Mononuclear cell (primary cell): Measurements from ENCODE around the gene VGLL4. TPM values are rescaled to one million over a fixed set of nuclear protein-coding genes. Genes with fewer than 3 reads are reported as not detected.

Source experiments
- H3K27me3 ChIP-seq: 2 replicates; pipeline ENCODE4 v1.6.0; 2011; ENCODE audit warnings: low read length, control low read depth; ENCODE audit not compliant: insufficient read depth
- H3K4me1 ChIP-seq: 2 replicates; pipeline ENCODE4 v1.5.1; 2011; ENCODE audit warnings: mild to moderate bottlenecking, low read length, control low read depth; ENCODE audit not compliant: insufficient read depth
- H3K4me3 ChIP-seq: 2 replicates; pipeline ENCODE4 v1.5.1; 2011; ENCODE audit warnings: mild to moderate bottlenecking, low read length, moderate library complexity
- H3K9me3 ChIP-seq: 2 replicates; pipeline ENCODE4 v1.5.1; 2011; ENCODE audit warnings: low read depth, mild to moderate bottlenecking, control low read depth, low read length
- total RNA-seq: library from RNA; depleted of rRNA; stranded (reverse); fragments of >200 nt; gene quantifications from one replicate; pipeline ENCODE4 v1.2.3, GENCODE V29; 2012

The VGLL4 gene
- total RNA-seq, 1 donor: 20.5 TPM

GRCh38 chr3:11640009-11640673 lies 3.6 kb downstream of the VGLL4 start:
- no peaks in the 10 kb centered on the region for H3K9me3 ChIP-seq
- H3K27me3 ChIP-seq: no peaks in the 10 kb centered on the region
- H3K4me3 ChIP-seq: no peak overlapping the region
- peaks cover 34% of the 10 kb centered on the region for H3K4me1 ChIP-seq

GRCh38 chr3:11638495-11639358 lies 5.0 kb downstream of the VGLL4 start:
- H3K4me3 ChIP-seq: no peak overlapping the region
- H3K9me3 ChIP-seq: no peaks in the 10 kb centered on the region
- peaks cover 44% of the 10 kb centered on the region for H3K4me1 ChIP-seq
- H3K27me3 ChIP-seq: no peaks in the 10 kb centered on the region

DNA sequence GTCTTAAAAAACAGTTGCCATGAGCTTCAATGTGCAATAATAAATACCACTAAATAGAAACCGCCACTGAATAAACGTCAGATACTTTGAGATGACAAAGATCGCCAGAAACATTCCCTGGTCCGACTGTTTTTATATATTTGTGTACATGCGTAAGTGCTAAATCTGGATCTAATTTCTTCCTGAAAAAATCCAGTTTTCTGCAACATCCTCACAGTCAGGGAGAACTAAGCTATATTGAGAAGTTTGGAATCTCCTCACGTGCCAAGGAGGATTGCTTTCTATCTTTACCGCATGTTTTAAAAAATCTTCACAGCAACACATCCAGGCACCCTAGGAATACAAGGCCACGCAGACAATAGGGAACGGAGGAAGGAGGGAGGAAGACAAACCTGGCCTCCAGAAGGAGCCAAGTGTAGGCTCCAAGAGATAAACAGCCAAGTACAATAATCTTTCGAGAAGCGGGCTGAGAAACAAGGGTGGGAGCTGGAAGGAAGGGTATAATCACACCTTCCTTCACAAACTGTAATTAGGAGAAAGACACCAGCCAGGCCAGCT lies 5.7 kb downstream of the VGLL4 start:
- Histone ChIP-seq H3K9me3 (no peaks in the 10 kb centered on the region), H3K27me3 (no peaks in the 10 kb centered on the region), H3K4me3 (no peak overlapping the region), H3K4me1 (peaks cover 46% of the 10 kb centered on the region)

- Histone ChIP-seq H3K4me1 (peaks cover 43% of the 10 kb centered on the region), H3K4me3 (no peak overlapping the region), H3K9me3 (no peaks in the 10 kb centered on the region), H3K27me3 (no peaks in the 10 kb centered on the region)
These were observed 7.3 kb downstream of the VGLL4 start for GRCh38 chr3:11636394-11636770.

- peaks cover 37% of the 10 kb centered on the region for H3K4me1 ChIP-seq
These were observed 7.9 kb downstream of the VGLL4 start for GRCh38 chr3:11635680-11636393.

DNA sequence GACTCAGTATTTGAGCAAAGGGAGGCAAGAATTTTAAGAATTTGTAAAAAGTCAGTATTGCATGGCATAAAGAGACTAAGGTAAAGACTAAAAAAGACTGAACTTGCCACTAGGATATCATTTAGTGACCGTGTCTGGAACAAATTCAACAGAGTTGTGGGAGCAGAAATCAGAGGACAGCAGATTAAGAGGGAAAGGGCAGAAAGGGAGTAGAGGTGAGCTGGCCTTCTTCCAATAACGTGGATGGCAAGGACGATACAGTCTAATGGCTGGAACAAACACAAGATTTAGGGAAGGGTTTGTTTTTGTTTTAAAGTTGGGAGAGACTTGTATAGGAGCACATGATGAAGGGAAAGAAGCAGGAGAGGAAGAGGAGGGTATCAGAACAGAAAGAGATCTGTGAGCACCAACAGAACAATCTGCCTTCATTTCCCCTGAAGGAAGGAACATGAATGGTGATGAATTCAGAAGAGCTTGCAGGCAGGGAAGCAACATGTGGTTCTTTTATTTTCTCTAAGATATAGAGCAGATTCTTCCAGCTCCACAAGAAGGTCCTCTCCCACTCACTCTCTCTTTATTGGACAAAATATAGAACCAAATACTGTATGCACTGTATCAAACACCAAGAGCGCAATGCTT lies 8.6 kb downstream of the VGLL4 start:
- Histone ChIP-seq H3K4me1 (peaks cover 30% of the 10 kb centered on the region), H3K9me3 (no peaks in the 10 kb centered on the region), H3K4me3 (no peak overlapping the region), H3K27me3 (no peaks in the 10 kb centered on the region)

More at GRCh38 chr3:11635680-11636393, 7.9 kb downstream of the VGLL4 start:
- H3K4me3 ChIP-seq: no peak overlapping the region
- H3K9me3 ChIP-seq: no peaks in the 10 kb centered on the region
- H3K27me3 ChIP-seq: no peaks in the 10 kb centered on the region

GRCh38 chr3:11634081-11634635 lies 9.6 kb downstream of the VGLL4 start:
- H3K27me3 ChIP-seq: no peaks in the 10 kb centered on the region
- no peaks in the 10 kb centered on the region for H3K9me3 ChIP-seq
- H3K4me1 ChIP-seq: peaks cover 24% of the 10 kb centered on the region
- H3K4me3 ChIP-seq: no peak overlapping the region

GRCh38 chr3:11632966-11633365 lies 10.7 kb downstream of the VGLL4 start:
- H3K9me3 ChIP-seq: no peaks in the 10 kb centered on the region
- H3K4me1 ChIP-seq: peaks cover 17% of the 10 kb centered on the region
- H3K27me3 ChIP-seq: no peaks in the 10 kb centered on the region
- H3K4me3 ChIP-seq: no peak overlapping the region

GRCh38 chr3:11632564-11632963 lies 11.2 kb downstream of the VGLL4 start:
- H3K4me3 ChIP-seq: no peak overlapping the region
- peaks cover 17% of the 10 kb centered on the region for H3K4me1 ChIP-seq
- no peaks in the 10 kb centered on the region for H3K27me3 ChIP-seq
- no peaks in the 10 kb centered on the region for H3K9me3 ChIP-seq

- Histone ChIP-seq H3K4me3 (no peak overlapping the region), H3K9me3 (no peaks in the 10 kb centered on the region), H3K4me1 (peaks cover 17% of the 10 kb centered on the region), H3K27me3 (no peaks in the 10 kb centered on the region)
These were observed 11.9 kb downstream of the VGLL4 start for GRCh38 chr3:11631820-11632219.

GRCh38 chr3:11629716-11630115 lies 14.0 kb downstream of the VGLL4 start:
- Histone ChIP-seq H3K4me3 (no peak overlapping the region), H3K4me1 (peaks cover 25% of the 10 kb centered on the region), H3K9me3 (no peaks in the 10 kb centered on the region), H3K27me3 (no peaks in the 10 kb centered on the region)

GRCh38 chr3:11627612-11628011 lies 16.1 kb downstream of the VGLL4 start:
- no peaks in the 10 kb centered on the region for H3K27me3 ChIP-seq
- peaks cover 25% of the 10 kb centered on the region for H3K4me1 ChIP-seq
- no peak overlapping the region for H3K4me3 ChIP-seq
- no peaks in the 10 kb centered on the region for H3K9me3 ChIP-seq

- Histone ChIP-seq H3K4me3 (no peak overlapping the region), H3K4me1 (peaks cover 25% of the 10 kb centered on the region), H3K9me3 (no peaks in the 10 kb centered on the region)
These were observed 17.6 kb downstream of the VGLL4 start for GRCh38 chr3:11626084-11626463.

DNA sequence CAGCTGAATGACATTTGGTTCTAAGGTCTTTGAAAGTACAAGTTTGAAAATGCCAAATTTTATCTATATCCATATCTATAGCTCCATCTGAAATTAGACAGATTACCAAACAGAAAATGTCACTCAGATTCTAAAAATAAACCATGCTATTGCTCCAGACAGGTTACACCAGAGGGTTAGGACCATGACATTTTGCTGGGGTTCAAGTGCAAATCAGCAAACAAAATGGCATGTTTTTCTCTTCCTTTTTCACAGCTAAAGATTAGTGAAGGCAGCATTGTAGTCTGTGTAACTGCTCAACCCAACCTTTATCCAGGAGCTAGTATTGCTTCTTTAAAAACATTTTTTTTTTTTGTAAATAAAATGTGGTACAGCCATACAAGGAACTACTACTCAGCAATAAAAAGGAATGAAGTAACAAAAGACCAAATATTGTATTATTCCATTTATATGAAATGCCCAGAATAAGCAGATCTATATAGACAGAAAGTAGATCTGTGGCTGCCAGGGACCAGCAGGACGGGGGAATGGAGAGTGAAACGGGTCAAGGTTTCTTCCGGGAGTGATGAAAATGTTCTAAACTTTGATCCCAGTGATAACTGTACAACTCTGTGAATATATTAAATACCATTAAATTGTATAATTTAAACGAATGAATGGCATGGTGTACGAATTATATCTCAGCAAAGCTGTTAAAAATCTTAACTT lies 18.2 kb downstream of the VGLL4 start:
- Histone ChIP-seq H3K9me3 (no peaks in the 10 kb centered on the region), H3K4me1 (peaks cover 28% of the 10 kb centered on the region), H3K4me3 (no peak overlapping the region), H3K27me3 (no peaks in the 10 kb centered on the region)

More at GRCh38 chr3:11626084-11626463, 17.6 kb downstream of the VGLL4 start:
- H3K27me3 ChIP-seq: no peaks in the 10 kb centered on the region
